Peyer's patch (tissue), 4 donors: Measurements from ENCODE around the gene MAP3K10.

Experiments
- CTCF ChIP-seq, 6 experiments: fragments of 450-650 bp in 4 of 6; fragments of 200-600 bp in 2 of 6; sonication (generic) in 1 of 6; IDR thresholded peaks; one replicate each; pipeline ENCODE4 v1.5.1; 2017 to 2019; ENCODE audit warnings: antibody characterized with exemption in 6 of 6, mild to moderate bottlenecking in 3 of 6, moderate library complexity in 1 of 6
- POLR2A ChIP-seq, 2 donors: fragments of 450-650 bp; IDR thresholded peaks; one replicate each; pipeline ENCODE4 v1.5.1; 2017; ENCODE audit warnings: antibody characterized with exemption in 2 of 2, mild to moderate bottlenecking in 2 of 2, moderate library complexity in 2 of 2

GRCh38 chr19:40221858-40222619, 30.8 kb downstream of the MAP3K10 start:
- TF ChIP-seq CTCF (IDR thresholded peaks at IDR 0.05) (peak; percentile 84 to 95 (median 88)), POLR2A (IDR thresholded peaks at IDR 0.05) (no peak)
